ENCODE measurements around the gene RGS7BP. TPM values are rescaled to one million over a fixed set of nuclear protein-coding genes. Genes with fewer than 3 reads are reported as not detected.

Gene RGS7BP
- total RNA-seq, 1 experiment from 2014 or later: not detected

GRCh38 chr5:64622991-64623390 lies 117.2 kb downstream of the RGS7BP start:
- no peaks in the 10 kb centered on the region for H3K36me3 ChIP-seq (ENCODE audit: insufficient read depth, low read length)
- no peak overlapping the region for H3K4me2 ChIP-seq (ENCODE audit: low read depth, low read length, poor library complexity, severe bottlenecking)
- no peak overlapping the region for H3K9ac ChIP-seq (ENCODE audit: low read length)
- no peak overlapping the region for H3K4me3 ChIP-seq (ENCODE audit: low read length)
- H3K9me2 ChIP-seq (replicated peaks; ENCODE audit: insufficient read depth, low read length): no peaks in the 10 kb centered on the region
- H3K27ac ChIP-seq (ENCODE audit: low read length): no peak overlapping the region
- no peaks in the 10 kb centered on the region for H4K20me1 ChIP-seq (ENCODE audit: insufficient read depth, low read depth, low read length)
- H3K4me1 ChIP-seq (ENCODE audit: low read length): no peaks in the 10 kb centered on the region
- H3K79me2 ChIP-seq (ENCODE audit: low read length): no peaks in the 10 kb centered on the region
- DNase-seq: no peak
- H3K27me3 ChIP-seq (ENCODE audit: low read length): no peaks in the 10 kb centered on the region
- H2AFZ ChIP-seq (ENCODE audit: low read length): no peak overlapping the region
- H3K9me3 ChIP-seq (ENCODE audit: low read length): no peaks in the 10 kb centered on the region

- no peaks in the 10 kb centered on the region for H3K9me2 ChIP-seq (replicated peaks; ENCODE audit: insufficient read depth, low read length)
- no peak overlapping the region for H3K9ac ChIP-seq (ENCODE audit: low read length)
- DNase-seq: no peak
- H2AFZ ChIP-seq (ENCODE audit: low read length): no peak overlapping the region
- H3K27me3 ChIP-seq (ENCODE audit: low read length): no peaks in the 10 kb centered on the region
- no peaks in the 10 kb centered on the region for H4K20me1 ChIP-seq (ENCODE audit: insufficient read depth, low read depth, low read length)
- no peaks in the 10 kb centered on the region for H3K4me1 ChIP-seq (ENCODE audit: low read length)
- no peaks in the 10 kb centered on the region for H3K36me3 ChIP-seq (ENCODE audit: insufficient read depth, low read length)
- H3K79me2 ChIP-seq (ENCODE audit: low read length): no peaks in the 10 kb centered on the region
- H3K4me2 ChIP-seq (ENCODE audit: low read depth, low read length, poor library complexity, severe bottlenecking): no peak overlapping the region
- no peak overlapping the region for H3K27ac ChIP-seq (ENCODE audit: low read length)
- H3K9me3 ChIP-seq (ENCODE audit: low read length): no peaks in the 10 kb centered on the region
- no peak overlapping the region for H3K4me3 ChIP-seq (ENCODE audit: low read length)
These were observed 119.9 kb downstream of the RGS7BP start for GRCh38 chr5:64625678-64626077.

- DNase-seq: no peak
- Histone ChIP-seq H3K9me2 (replicated peaks; ENCODE audit: insufficient read depth, low read length) (no peaks in the 10 kb centered on the region), H3K4me2 (ENCODE audit: low read depth, low read length, poor library complexity, severe bottlenecking) (no peak overlapping the region), H3K4me1 (ENCODE audit: low read length) (no peaks in the 10 kb centered on the region), H2AFZ (ENCODE audit: low read length) (no peak overlapping the region), H3K27me3 (ENCODE audit: low read length) (no peaks in the 10 kb centered on the region), H3K79me2 (ENCODE audit: low read length) (no peaks in the 10 kb centered on the region), H3K9me3 (ENCODE audit: low read length) (no peaks in the 10 kb centered on the region), H3K27ac (ENCODE audit: low read length) (no peak overlapping the region), H3K36me3 (ENCODE audit: insufficient read depth, low read length) (no peaks in the 10 kb centered on the region), H3K4me3 (ENCODE audit: low read length) (no peak overlapping the region), H4K20me1 (ENCODE audit: insufficient read depth, low read depth, low read length) (no peaks in the 10 kb centered on the region), H3K9ac (ENCODE audit: low read length) (no peak overlapping the region)
These were observed 123.1 kb downstream of the RGS7BP start for GRCh38 chr5:64628901-64629300.

- Histone ChIP-seq H3K9me3 (ENCODE audit: low read length) (no peaks in the 10 kb centered on the region), H3K9me2 (replicated peaks; ENCODE audit: insufficient read depth, low read length) (no peaks in the 10 kb centered on the region), H3K79me2 (ENCODE audit: low read length) (no peaks in the 10 kb centered on the region), H3K4me2 (ENCODE audit: low read depth, low read length, poor library complexity, severe bottlenecking) (no peak overlapping the region), H2AFZ (ENCODE audit: low read length) (no peak overlapping the region), H4K20me1 (ENCODE audit: insufficient read depth, low read depth, low read length) (no peaks in the 10 kb centered on the region), H3K4me3 (ENCODE audit: low read length) (no peak overlapping the region), H3K27me3 (ENCODE audit: low read length) (no peaks in the 10 kb centered on the region), H3K27ac (ENCODE audit: low read length) (no peak overlapping the region), H3K36me3 (ENCODE audit: insufficient read depth, low read length) (no peaks in the 10 kb centered on the region), H3K9ac (ENCODE audit: low read length) (no peak overlapping the region), H3K4me1 (ENCODE audit: low read length) (no peaks in the 10 kb centered on the region)
- DNase-seq: no peak
These were observed 124.0 kb downstream of the RGS7BP start for GRCh38 chr5:64629841-64630240.

- no peak overlapping the region for H2AFZ ChIP-seq (ENCODE audit: low read length)
- no peak overlapping the region for H3K9ac ChIP-seq (ENCODE audit: low read length)
- no peaks in the 10 kb centered on the region for H3K79me2 ChIP-seq (ENCODE audit: low read length)
- no peak for DNase-seq
- H4K20me1 ChIP-seq (ENCODE audit: insufficient read depth, low read depth, low read length): no peaks in the 10 kb centered on the region
- H3K4me2 ChIP-seq (ENCODE audit: low read depth, low read length, poor library complexity, severe bottlenecking): no peak overlapping the region
- H3K27ac ChIP-seq (ENCODE audit: low read length): no peak overlapping the region
- H3K36me3 ChIP-seq (ENCODE audit: insufficient read depth, low read length): no peaks in the 10 kb centered on the region
- H3K27me3 ChIP-seq (ENCODE audit: low read length): no peaks in the 10 kb centered on the region
- H3K4me1 ChIP-seq (ENCODE audit: low read length): no peaks in the 10 kb centered on the region
- no peaks in the 10 kb centered on the region for H3K9me2 ChIP-seq (replicated peaks; ENCODE audit: insufficient read depth, low read length)
- no peak overlapping the region for H3K4me3 ChIP-seq (ENCODE audit: low read length)
- H3K9me3 ChIP-seq (ENCODE audit: low read length): no peaks in the 10 kb centered on the region
These were observed 126.4 kb downstream of the RGS7BP start for GRCh38 chr5:64632251-64632650.

GRCh38 chr5:64634997-64635686 lies 129.3 kb downstream of the RGS7BP start:
- H2AFZ ChIP-seq (ENCODE audit: low read length): no peak overlapping the region
- no peak overlapping the region for H3K4me2 ChIP-seq (ENCODE audit: low read depth, low read length, poor library complexity, severe bottlenecking)
- no peaks in the 10 kb centered on the region for H3K9me2 ChIP-seq (replicated peaks; ENCODE audit: insufficient read depth, low read length)
- no peak overlapping the region for H3K9ac ChIP-seq (ENCODE audit: low read length)
- H3K79me2 ChIP-seq (ENCODE audit: low read length): no peaks in the 10 kb centered on the region
- no peak overlapping the region for H3K27ac ChIP-seq (ENCODE audit: low read length)
- peak; percentile 75 for DNase-seq
- H3K4me3 ChIP-seq (ENCODE audit: low read length): no peak overlapping the region
- H3K4me1 ChIP-seq (ENCODE audit: low read length): no peaks in the 10 kb centered on the region
- no peaks in the 10 kb centered on the region for H3K9me3 ChIP-seq (ENCODE audit: low read length)
- no peaks in the 10 kb centered on the region for H3K36me3 ChIP-seq (ENCODE audit: insufficient read depth, low read length)
- H4K20me1 ChIP-seq (ENCODE audit: insufficient read depth, low read depth, low read length): no peaks in the 10 kb centered on the region
- no peaks in the 10 kb centered on the region for H3K27me3 ChIP-seq (ENCODE audit: low read length)

GRCh38 chr5:64637144-64637543 lies 131.3 kb downstream of the RGS7BP start:
- H3K9ac ChIP-seq (ENCODE audit: low read length): no peak overlapping the region
- H4K20me1 ChIP-seq (ENCODE audit: insufficient read depth, low read depth, low read length): no peaks in the 10 kb centered on the region
- no peaks in the 10 kb centered on the region for H3K9me2 ChIP-seq (replicated peaks; ENCODE audit: insufficient read depth, low read length)
- DNase-seq: no peak
- H3K79me2 ChIP-seq (ENCODE audit: low read length): no peaks in the 10 kb centered on the region
- H3K27ac ChIP-seq (ENCODE audit: low read length): no peak overlapping the region
- no peak overlapping the region for H2AFZ ChIP-seq (ENCODE audit: low read length)
- no peak overlapping the region for H3K4me3 ChIP-seq (ENCODE audit: low read length)
- H3K4me1 ChIP-seq (ENCODE audit: low read length): no peaks in the 10 kb centered on the region
- H3K9me3 ChIP-seq (ENCODE audit: low read length): no peaks in the 10 kb centered on the region
- no peak overlapping the region for H3K4me2 ChIP-seq (ENCODE audit: low read depth, low read length, poor library complexity, severe bottlenecking)
- no peaks in the 10 kb centered on the region for H3K27me3 ChIP-seq (ENCODE audit: low read length)
- H3K36me3 ChIP-seq (ENCODE audit: insufficient read depth, low read length): no peaks in the 10 kb centered on the region

GRCh38 chr5:64637837-64638443 lies 132.1 kb downstream of the RGS7BP start:
- Histone ChIP-seq H3K4me1 (ENCODE audit: low read length) (no peaks in the 10 kb centered on the region), H3K27me3 (ENCODE audit: low read length) (no peaks in the 10 kb centered on the region), H3K9ac (ENCODE audit: low read length) (no peak overlapping the region), H4K20me1 (ENCODE audit: insufficient read depth, low read depth, low read length) (no peaks in the 10 kb centered on the region), H3K4me2 (ENCODE audit: low read depth, low read length, poor library complexity, severe bottlenecking) (no peak overlapping the region), H3K36me3 (ENCODE audit: insufficient read depth, low read length) (no peaks in the 10 kb centered on the region), H3K27ac (ENCODE audit: low read length) (no peak overlapping the region), H3K79me2 (ENCODE audit: low read length) (no peaks in the 10 kb centered on the region), H3K9me2 (replicated peaks; ENCODE audit: insufficient read depth, low read length) (no peaks in the 10 kb centered on the region), H3K4me3 (ENCODE audit: low read length) (no peak overlapping the region), H3K9me3 (ENCODE audit: low read length) (no peaks in the 10 kb centered on the region), H2AFZ (ENCODE audit: low read length) (no peak overlapping the region)
- no peak for DNase-seq

Data from Karpas-422 (cell line).